HS-27A (cell line): ENCODE data around the gene CLCNKB.

ENCODE experiments used
- DNase-seq: peaks from one replicate; pipeline ENCODE4 v3.0.0-alpha.2; 2012; ENCODE audit warnings: low read depth, missing footprints

CLCNKB gene

DNA sequence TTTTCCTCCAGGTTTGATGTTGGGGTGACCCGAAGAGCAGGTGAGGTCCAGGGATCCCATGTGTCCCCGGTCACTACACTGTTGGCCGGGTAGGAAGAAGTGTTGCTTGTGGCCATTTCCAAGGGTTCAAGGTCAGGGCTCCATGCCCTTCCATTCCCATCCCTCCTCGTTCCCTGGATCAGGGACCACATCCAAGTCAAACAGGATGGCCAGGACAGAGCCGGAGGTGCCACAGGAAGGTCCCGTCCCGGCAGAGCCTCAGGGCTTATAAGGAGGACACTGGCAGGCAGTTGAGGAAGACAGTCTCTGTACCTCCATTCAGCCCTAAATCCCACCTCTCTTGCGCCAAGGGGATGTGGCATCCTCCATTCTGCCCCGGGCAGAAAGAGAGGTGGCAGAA lies 51.9 kb downstream of the CLCNKB start:
- DNase-seq: no peak

DNA sequence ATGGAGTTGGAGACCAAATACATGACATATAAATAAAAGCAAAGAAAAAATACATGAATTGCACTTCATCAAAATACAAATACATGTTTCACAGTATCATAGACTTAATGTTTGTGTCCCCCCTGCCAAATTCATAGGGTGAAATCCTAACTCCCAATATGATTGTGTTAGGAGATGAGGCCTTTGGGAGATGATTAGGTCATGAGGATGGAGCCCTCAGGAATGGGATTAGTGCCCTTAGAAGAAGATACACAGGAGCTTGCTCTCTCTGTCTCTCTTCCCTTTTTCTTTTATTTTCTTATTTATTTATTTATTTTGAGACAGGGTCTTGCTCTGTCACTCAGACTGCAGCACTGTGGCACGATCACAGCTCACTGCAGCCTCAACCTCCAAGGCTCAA lies 55.8 kb downstream of the CLCNKB start:
- no peak for DNase-seq

DNA sequence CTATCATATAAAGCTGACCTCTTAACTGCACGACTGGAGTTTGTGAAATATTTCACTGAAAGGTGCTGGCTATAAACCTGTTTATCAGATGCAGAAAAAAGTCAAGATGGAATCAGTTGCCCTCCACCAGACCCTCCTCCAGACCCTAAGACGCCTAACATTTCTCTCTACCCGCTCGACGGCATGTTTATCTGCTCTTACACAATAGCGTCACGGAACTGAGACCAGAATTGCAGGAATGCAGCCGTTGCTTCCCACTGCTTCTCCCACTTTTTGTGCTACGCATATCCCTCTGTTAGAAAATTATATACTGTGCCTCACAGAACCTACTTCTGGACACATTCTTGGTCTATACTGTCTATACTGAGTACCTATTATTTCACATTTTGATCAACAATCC lies 58.0 kb downstream of the CLCNKB start:
- DNase-seq: no peak
